Neural cell (in vitro differentiated cells): ENCODE data around the gene SMARCC1. TPM values are rescaled to one million over a fixed set of nuclear protein-coding genes. Genes with fewer than 3 reads are reported as not detected.

Source experiments
- H2AFZ ChIP-seq: fragments of 200-600, 300-800 bp; sonication (generic), shearing (Covaris generic); 2 replicates; pipeline ENCODE4 v1.6.0; 2014; ENCODE audit warnings: low read depth, mild to moderate bottlenecking, antibody characterized with exemption, low read length, moderate library complexity
- H3F3A ChIP-seq: fragments of 200-600 bp; shearing (Covaris generic); 2 replicates; pipeline ENCODE4 v1.6.1; 2016; ENCODE audit warnings: mild to moderate bottlenecking, moderate library complexity, mixed read lengths, antibody characterized with exemption, low read length; ENCODE audit not compliant: insufficient read depth, poor library complexity, severe bottlenecking
- H3K27ac ChIP-seq: fragments of 200-600, 300-800 bp; sonication (generic), shearing (Covaris generic); 2 replicates; pipeline ENCODE4 v1.5.1; 2014; ENCODE audit warnings: mild to moderate bottlenecking, low read length, moderate library complexity
- H3K27me3 ChIP-seq: fragments of 300-800, 200-600 bp; sonication (generic), shearing (Covaris generic); 2 replicates; pipeline ENCODE4 v1.6.0; 2014; ENCODE audit warnings: mild to moderate bottlenecking, low read depth, low read length, moderate library complexity; ENCODE audit not compliant: insufficient read depth
- H3K36me3 ChIP-seq: fragments of 300-800, 200-600 bp; sonication (generic), shearing (Covaris generic); 2 replicates; pipeline ENCODE4 v1.5.1; 2014; ENCODE audit warnings: mild to moderate bottlenecking, antibody characterized with exemption, low read length, moderate library complexity; ENCODE audit not compliant: insufficient read depth
- H3K4me2 ChIP-seq: fragments of 300-800, 200-600 bp; sonication (generic), shearing (Covaris generic); 2 replicates; pipeline ENCODE4 v1.6.0; 2014; ENCODE audit warnings: mild to moderate bottlenecking, low read length
- H3K4me3 ChIP-seq: fragments of 300-800, 200-600 bp; sonication (generic), shearing (Covaris generic); 2 replicates; pipeline ENCODE4 v1.5.1; 2014; ENCODE audit warnings: mild to moderate bottlenecking, low read length, moderate library complexity
- H3K79me2 ChIP-seq: fragments of 200-600 bp; shearing (Covaris generic); replicated peaks from 2 replicates; pipeline ENCODE4 v1.6.0; 2014; ENCODE audit warnings: mild to moderate bottlenecking, low read length, moderate library complexity; ENCODE audit not compliant: insufficient read depth
- H3K9ac ChIP-seq: fragments of 300-800, 200-600 bp; sonication (generic), shearing (Covaris generic); 2 replicates; pipeline ENCODE4 v1.6.1; 2016; ENCODE audit warnings: mild to moderate bottlenecking, low read length, mixed read lengths
- H3K9me2 ChIP-seq: fragments of 200-600 bp; shearing (Covaris generic); 2 replicates; pipeline ENCODE4 v1.6.1; 2016; ENCODE audit warnings: mild to moderate bottlenecking, low read length, mixed read lengths; ENCODE audit not compliant: insufficient read depth
- H3K9me3 ChIP-seq: fragments of 200-600, 300-800 bp; sonication (generic), shearing (Covaris generic); 2 replicates; pipeline ENCODE4 v1.6.1; 2016; ENCODE audit warnings: mild to moderate bottlenecking, mixed run types, low read length, moderate library complexity, mixed read lengths
- H4K20me1 ChIP-seq: fragments of 200-600 bp; shearing (Covaris generic); 2 replicates; pipeline ENCODE4 v1.6.1; 2016; ENCODE audit warnings: mild to moderate bottlenecking, mixed run types; ENCODE audit not compliant: insufficient read depth
- EP300 ChIP-seq: fragments of 450-650 bp; conservative IDR thresholded peaks from 2 replicates; pipeline ENCODE4 v1.6.1; 2014; ENCODE audit warnings: antibody characterized with exemption, mild to moderate bottlenecking, moderate library complexity; ENCODE audit not compliant: poor library complexity, severe bottlenecking
- EZH2 ChIP-seq: fragments of 200-600, 300-800 bp; shearing (Covaris generic), sonication (generic); IDR thresholded peaks from 2 replicates; pipeline ENCODE4 v1.6.1; 2014; ENCODE audit warnings: antibody characterized with exemption, low read length, borderline replicate concordance, mild to moderate bottlenecking; ENCODE audit not compliant: insufficient read depth, poor library complexity, severe bottlenecking
- MXI1 ChIP-seq: fragments of 450-650 bp; conservative IDR thresholded peaks from 2 replicates; pipeline ENCODE4 v1.6.1; 2014; ENCODE audit warnings: antibody characterized with exemption, mild to moderate bottlenecking; ENCODE audit not compliant: poor library complexity, severe bottlenecking
- POLR2AphosphoS5 ChIP-seq: IDR thresholded peaks from 2 replicates; pipeline ENCODE4 v1.6.1; 2012
- RAD21 ChIP-seq: fragments of 450-650 bp; conservative IDR thresholded peaks from 2 replicates; pipeline ENCODE4 v1.6.1; 2014; ENCODE audit warnings: antibody characterized with exemption, mild to moderate bottlenecking, moderate library complexity
- REST ChIP-seq: IDR thresholded peaks from 2 replicates; pipeline ENCODE4 v1.6.1; 2012; ENCODE audit warnings: borderline replicate concordance
- SMC3 ChIP-seq: fragments of 450-650 bp; conservative IDR thresholded peaks from 2 replicates; pipeline ENCODE4 v1.6.1; 2014; ENCODE audit warnings: antibody characterized with exemption, mild to moderate bottlenecking, moderate library complexity; ENCODE audit not compliant: poor library complexity
- TAF1 ChIP-seq: IDR thresholded peaks from 2 replicates; pipeline ENCODE4 v1.6.1; 2012; ENCODE audit warnings: low read depth
- polyA plus RNA-seq: library from polyadenylated mRNA; depleted of rRNA; stranded (reverse); fragments of >200 nt; gene quantifications from 2 replicates; pipeline ENCODE4 v1.2.3, GENCODE V29; 2014
- TF ChIP-seq, protein P1 (sequence below): fragments of 450-650 bp; IDR thresholded peaks from 2 replicates; pipeline ENCODE4 v1.5.1; 2014; ENCODE audit warnings: antibody characterized with exemption, mild to moderate bottlenecking, moderate library complexity; ENCODE audit not compliant: poor library complexity, severe bottlenecking

The SMARCC1 gene
- polyA plus RNA-seq, 1 donor from 2014 or later: 29.4 TPM

GRCh38 chr3:47766186-47766585, 15.5 kb downstream of the SMARCC1 start:
- no peak overlapping the region for H3K9ac ChIP-seq
- H3F3A ChIP-seq: no peaks in the 10 kb centered on the region
- H4K20me1 ChIP-seq: peaks cover 4% of the 10 kb centered on the region
- no peak overlapping the region for H3K4me2 ChIP-seq
- no peak for TF ChIP-seq TAF1
- no peak for TF ChIP-seq EP300
- no peak for TF ChIP-seq MXI1
- TF ChIP-seq, protein P1, sequence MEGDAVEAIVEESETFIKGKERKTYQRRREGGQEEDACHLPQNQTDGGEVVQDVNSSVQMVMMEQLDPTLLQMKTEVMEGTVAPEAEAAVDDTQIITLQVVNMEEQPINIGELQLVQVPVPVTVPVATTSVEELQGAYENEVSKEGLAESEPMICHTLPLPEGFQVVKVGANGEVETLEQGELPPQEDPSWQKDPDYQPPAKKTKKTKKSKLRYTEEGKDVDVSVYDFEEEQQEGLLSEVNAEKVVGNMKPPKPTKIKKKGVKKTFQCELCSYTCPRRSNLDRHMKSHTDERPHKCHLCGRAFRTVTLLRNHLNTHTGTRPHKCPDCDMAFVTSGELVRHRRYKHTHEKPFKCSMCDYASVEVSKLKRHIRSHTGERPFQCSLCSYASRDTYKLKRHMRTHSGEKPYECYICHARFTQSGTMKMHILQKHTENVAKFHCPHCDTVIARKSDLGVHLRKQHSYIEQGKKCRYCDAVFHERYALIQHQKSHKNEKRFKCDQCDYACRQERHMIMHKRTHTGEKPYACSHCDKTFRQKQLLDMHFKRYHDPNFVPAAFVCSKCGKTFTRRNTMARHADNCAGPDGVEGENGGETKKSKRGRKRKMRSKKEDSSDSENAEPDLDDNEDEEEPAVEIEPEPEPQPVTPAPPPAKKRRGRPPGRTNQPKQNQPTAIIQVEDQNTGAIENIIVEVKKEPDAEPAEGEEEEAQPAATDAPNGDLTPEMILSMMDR: no peak
- no peak for TF ChIP-seq REST
- no peak for TF ChIP-seq RAD21
- no peak for TF ChIP-seq SMC3
- no peak for TF ChIP-seq POLR2AphosphoS5
- no peak for TF ChIP-seq EZH2
- no peaks in the 10 kb centered on the region for H3K27me3 ChIP-seq
- peaks cover 54% of the 10 kb centered on the region for H3K79me2 ChIP-seq
- no peaks in the 10 kb centered on the region for H3K9me3 ChIP-seq
- no peaks in the 10 kb centered on the region for H3K36me3 ChIP-seq
- no peak overlapping the region for H2AFZ ChIP-seq
- H3K9me2 ChIP-seq: no peaks in the 10 kb centered on the region
- H3K27ac ChIP-seq: no peak overlapping the region
- H3K4me3 ChIP-seq: no peak overlapping the region

GRCh38 chr3:47762233-47762632, 19.5 kb downstream of the SMARCC1 start:
- H3K9me2 ChIP-seq: no peaks in the 10 kb centered on the region
- H3K4me2 ChIP-seq: no peak overlapping the region
- H3K4me3 ChIP-seq: no peak overlapping the region
- no peak overlapping the region for H3K9ac ChIP-seq
- no peak overlapping the region for H3K27ac ChIP-seq
- no peaks in the 10 kb centered on the region for H3K9me3 ChIP-seq
- no peaks in the 10 kb centered on the region for H3K27me3 ChIP-seq
- no peaks in the 10 kb centered on the region for H3F3A ChIP-seq
- peaks cover 43% of the 10 kb centered on the region for H3K79me2 ChIP-seq
- no peak for TF ChIP-seq EP300
- no peak for TF ChIP-seq RAD21
- TF ChIP-seq EZH2: no peak
- TF ChIP-seq, protein P1: no peak
- no peak for TF ChIP-seq POLR2AphosphoS5
- no peak for TF ChIP-seq REST
- no peak for TF ChIP-seq TAF1
- no peak for TF ChIP-seq MXI1
- TF ChIP-seq SMC3: no peak
- H3K36me3 ChIP-seq: no peaks in the 10 kb centered on the region
- no peak overlapping the region for H2AFZ ChIP-seq
- peaks cover 4% of the 10 kb centered on the region for H4K20me1 ChIP-seq
